ENCODE results near the gene GPR55.

DNA sequence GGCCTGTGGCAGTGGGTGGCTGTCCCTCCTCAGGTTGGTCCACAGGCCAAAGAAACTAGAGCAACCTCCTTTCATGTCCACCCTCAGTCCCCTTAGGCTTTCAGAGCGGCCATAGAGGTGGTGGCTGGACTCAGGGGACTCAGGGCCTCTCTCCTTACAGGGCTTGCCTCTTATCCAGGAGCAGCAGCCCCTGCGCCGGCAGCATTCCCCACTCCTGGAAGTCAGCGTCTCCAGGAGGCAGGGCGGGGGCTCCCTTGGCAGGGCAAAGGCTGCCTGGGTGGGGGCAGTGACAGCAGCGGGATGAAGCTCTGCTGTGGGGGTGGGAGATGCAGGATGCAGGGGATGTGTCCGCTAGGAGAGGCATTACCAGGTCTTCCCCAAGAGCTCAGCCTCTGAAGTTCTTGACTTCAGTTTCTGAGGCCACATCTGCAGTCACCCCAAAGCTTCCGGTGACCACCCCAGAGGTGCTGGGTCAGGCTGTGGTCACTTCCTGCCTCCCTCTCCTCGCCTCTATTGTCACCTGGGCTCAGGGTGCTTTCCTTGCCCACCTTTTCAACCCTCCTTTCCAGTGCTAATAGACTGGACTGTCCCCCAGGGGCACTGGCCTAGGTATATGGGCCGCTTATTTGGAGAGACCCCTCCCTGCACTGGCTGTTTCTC lies 8.6 kb upstream of the GPR55 start:
- TF ChIP-seq, protein P1, sequence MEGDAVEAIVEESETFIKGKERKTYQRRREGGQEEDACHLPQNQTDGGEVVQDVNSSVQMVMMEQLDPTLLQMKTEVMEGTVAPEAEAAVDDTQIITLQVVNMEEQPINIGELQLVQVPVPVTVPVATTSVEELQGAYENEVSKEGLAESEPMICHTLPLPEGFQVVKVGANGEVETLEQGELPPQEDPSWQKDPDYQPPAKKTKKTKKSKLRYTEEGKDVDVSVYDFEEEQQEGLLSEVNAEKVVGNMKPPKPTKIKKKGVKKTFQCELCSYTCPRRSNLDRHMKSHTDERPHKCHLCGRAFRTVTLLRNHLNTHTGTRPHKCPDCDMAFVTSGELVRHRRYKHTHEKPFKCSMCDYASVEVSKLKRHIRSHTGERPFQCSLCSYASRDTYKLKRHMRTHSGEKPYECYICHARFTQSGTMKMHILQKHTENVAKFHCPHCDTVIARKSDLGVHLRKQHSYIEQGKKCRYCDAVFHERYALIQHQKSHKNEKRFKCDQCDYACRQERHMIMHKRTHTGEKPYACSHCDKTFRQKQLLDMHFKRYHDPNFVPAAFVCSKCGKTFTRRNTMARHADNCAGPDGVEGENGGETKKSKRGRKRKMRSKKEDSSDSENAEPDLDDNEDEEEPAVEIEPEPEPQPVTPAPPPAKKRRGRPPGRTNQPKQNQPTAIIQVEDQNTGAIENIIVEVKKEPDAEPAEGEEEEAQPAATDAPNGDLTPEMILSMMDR (IDR thresholded peaks at IDR 0.05) = no peak
- TF ChIP-seq POLR2A (IDR thresholded peaks at IDR 0.05) = no peak
